COLO829 (cell line): ENCODE results near the gene WASHC1.
"Not testable (repeated sequence)": the region's sequence is repeated elsewhere in the genome, so short reads cannot be mapped to it uniquely, and the experiment has no call there.

Experiments used
- DNase-seq: peaks from one replicate; pipeline ENCODE4 v3.0.0; 2012; ENCODE audit warnings: low spot score

WASHC1 gene, protein sequence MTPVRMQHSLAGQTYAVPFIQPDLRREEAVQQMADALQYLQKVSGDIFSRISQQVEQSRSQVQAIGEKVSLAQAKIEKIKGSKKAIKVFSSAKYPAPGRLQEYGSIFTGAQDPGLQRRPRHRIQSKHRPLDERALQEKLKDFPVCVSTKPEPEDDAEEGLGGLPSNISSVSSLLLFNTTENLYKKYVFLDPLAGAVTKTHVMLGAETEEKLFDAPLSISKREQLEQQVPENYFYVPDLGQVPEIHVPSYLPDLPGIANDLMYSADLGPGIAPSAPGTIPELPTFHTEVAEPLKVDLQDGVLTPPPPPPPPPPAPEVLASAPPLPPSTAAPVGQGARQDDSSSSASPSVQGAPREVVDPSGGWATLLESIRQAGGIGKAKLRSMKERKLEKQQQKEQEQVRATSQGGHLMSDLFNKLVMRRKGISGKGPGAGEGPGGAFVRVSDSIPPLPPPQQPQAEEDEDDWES

GRCh38 chr9:29356-29755 is at the start of gene WASHC1:
WASHC1 (minus strand) TSS chr9:29456; CDS start chr9:24999, 4,457 bp downstream.
- not testable (repeated sequence) for DNase-seq

GRCh38 chr9:78333-78732 is 49.1 kb upstream of the WASHC1 start:
- DNase-seq: not testable (repeated sequence)

DNA sequence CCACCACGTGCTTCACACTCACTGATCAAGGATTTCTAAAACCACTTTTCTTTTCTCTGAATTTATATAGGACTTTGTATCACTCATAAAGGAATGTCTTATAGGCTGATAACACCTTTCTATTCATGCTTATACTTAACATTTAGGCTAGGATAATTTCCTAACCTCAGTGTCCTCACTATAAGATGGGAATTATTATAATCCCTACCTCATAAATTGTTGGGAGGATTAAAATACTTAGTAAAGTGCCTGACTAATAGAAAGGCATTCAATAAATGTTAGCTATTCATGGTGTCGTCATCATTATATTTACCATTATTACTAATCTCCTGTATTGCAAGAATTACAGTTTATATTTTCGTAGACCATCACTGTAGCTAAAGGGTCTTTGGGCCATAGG is 47.1 kb upstream of the WASHC1 start:
- DNase-seq: not testable (repeated sequence)

- not testable (repeated sequence) for DNase-seq
These were observed 44.8 kb upstream of the WASHC1 start for GRCh38 chr9:73900-74525.

DNA sequence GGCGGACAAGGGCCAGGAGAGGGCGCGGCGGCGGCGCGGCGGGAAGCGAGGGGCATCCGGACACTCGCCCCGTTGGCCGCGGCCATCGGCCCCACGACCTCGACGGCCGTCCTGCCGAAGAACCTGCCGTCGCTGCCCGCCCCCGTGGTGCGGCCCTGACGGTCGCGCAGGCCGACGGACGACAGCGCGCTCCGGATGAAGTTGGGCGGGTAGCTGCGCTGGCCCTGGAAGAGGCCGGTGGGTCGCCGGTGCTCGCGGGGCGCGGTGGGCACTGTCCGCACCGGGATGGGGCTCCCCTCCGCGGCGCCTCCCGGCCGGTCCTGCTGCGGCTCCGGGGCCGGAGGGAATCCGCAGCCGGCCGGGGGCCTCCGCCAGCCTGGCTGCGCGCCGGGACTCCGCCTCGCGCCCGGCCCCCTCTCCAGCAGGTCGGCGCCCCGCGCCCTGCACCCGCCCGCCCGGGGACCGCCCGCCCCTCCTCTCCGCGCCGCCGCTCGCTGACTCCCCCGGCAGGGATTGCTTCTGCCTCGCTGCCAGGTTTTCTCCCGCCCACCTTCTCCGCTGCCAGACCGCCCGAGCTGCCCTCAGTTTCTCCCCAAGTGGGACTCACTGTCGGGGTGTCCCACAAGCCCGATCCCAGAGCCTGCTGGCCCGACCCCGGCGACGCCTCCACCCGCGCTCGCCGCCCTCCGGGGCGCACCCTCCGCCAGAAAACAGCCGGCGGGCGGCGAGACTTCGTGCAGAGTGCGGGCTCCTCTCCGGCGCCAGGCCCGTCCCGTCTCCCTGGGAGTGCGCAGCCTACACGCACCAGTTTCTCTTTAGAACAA is 44.0 kb upstream of the WASHC1 start:
- DNase-seq: not testable (repeated sequence)

- DNase-seq: not testable (repeated sequence)
These were observed 33.9 kb upstream of the WASHC1 start for GRCh38 chr9:63031-63629.

DNA sequence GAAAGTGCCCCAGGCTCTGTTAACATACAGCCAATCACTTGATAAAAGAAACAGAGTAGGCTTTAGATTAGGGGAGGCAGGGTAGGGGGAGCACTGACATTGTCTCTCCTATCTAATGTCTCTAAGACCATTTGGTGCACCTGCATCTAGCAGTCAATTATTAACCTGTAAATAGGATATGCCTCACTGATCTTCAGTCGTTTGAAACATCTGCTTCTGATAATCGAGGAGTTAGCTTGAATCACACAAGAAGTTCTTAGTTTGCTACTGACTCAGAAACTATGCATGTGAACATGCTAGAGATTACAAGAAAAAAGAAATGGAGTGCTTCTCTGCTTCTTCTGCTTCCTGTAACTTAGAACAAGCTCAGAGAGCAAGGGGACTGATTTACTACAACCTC is 23.4 kb upstream of the WASHC1 start:
- not testable (repeated sequence) for DNase-seq

DNA sequence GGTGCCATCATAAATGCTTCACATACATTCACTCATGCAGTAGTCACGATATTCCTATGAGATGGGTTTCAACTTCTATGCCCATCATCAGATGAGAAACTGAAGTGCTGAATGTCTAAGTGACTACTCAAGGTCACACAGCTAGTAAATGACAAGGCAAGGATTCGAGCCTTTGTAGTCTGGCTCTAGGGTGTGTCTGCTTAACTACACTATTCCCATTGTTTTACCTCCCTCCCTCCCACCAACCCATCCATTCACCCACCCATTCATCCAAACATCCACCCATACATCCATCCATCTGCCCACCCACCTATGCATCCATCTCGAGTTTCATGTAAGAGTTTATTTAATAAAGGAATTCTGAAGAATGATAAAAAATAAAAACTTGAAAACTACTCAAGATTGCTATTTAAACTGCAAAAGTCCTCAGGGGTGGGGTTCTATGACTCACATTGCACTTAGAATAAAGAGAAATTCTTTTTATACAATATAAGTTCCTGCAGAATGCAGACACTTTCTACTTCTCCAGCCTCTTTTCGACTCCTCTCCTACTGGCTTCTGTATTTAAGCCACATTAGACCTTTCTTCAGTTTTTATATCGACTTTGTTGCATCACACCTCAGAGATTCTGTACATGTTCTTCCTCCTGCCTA is 19.1 kb upstream of the WASHC1 start:
- DNase-seq: not testable (repeated sequence)

DNA sequence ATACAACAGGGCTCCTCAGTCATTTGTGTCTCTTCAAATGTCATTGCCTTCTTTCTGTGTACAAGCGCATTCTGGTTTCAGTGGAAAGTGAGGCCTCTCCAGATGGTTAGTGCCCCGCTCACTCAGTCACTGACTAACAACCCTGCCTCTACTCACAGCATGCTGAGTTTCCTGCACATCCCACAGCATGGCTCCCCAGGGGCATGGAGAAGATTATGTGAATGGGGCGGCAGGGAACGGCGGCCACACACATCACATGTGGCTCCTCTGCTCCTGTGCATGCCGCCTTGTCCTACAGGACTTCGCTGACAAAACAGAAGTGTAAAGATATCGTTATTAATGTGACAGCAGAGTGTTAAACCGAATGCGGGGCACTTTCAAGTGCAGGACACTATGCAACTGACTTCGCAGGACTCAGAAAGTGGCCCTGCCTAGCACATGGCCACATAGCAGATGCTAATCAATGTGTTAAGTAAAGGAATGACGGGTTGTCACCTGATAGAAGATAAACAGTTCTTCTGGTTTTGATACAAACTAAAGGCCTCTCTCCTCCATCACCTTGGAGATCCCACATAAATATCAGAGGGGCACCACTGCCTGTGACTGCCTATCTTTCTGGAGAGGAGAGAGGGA is 17.5 kb upstream of the WASHC1 start:
- DNase-seq: not testable (repeated sequence)

DNA sequence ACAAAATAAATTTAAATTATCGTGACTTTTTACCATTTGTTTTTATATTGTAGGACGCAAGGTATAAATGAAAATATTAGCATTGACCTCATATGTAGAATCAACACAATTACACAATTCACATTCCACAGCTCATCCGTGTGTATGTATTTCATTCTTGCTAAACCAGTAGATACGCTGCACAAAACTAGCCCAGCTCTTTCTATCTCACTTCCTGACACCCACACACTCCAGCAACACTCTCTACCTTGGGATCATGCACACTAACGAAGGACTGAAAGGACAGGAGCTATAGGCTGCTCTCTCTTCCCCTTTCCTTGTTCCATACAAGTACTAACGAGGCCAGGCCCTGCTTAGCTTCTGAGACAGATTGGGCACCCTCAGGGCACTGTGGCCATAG is 16.9 kb upstream of the WASHC1 start:
- not testable (repeated sequence) for DNase-seq

GRCh38 chr9:45180-45878 is 16.1 kb upstream of the WASHC1 start:
- not testable (repeated sequence) for DNase-seq

DNA sequence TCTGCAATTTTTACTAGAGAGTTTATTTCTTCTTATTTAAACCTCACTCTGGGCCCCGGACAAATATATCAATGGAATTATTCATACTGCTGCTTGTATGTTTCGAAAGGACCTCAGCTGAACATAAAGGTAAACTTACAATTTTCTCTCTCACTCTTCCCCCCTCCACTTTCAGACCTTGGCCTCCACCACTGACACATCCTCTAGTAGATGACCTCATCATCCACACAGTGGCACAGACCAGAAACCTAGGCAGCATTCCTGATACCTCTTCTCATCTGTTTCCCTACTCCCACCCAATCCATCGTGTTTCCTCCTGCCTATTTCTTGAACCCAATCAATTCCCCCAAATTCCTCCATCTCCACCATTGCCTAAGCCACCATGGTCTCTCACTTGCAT is 15.2 kb upstream of the WASHC1 start:
- not testable (repeated sequence) for DNase-seq

DNA sequence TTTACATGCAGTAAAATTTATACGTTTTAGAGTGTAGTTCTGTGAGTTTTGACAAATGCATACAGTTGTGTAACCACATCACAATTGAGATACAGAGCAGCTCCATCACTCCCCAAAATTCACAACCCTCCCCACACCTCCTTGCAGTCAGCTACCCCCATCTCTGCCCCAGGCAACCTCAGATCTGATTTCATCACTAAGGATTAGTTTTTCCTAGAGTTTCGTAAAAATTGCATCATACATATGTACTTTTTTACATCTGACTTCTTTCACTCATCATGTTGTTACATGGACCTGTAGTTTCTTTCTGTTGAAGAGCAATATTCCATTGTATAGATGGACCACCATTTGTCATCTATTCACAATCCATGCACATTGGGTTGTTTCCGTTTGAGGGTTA is 14.4 kb upstream of the WASHC1 start:
- DNase-seq: not testable (repeated sequence)

- DNase-seq: not testable (repeated sequence)
These were observed 13.9 kb upstream of the WASHC1 start for GRCh38 chr9:43116-43515.

DNA sequence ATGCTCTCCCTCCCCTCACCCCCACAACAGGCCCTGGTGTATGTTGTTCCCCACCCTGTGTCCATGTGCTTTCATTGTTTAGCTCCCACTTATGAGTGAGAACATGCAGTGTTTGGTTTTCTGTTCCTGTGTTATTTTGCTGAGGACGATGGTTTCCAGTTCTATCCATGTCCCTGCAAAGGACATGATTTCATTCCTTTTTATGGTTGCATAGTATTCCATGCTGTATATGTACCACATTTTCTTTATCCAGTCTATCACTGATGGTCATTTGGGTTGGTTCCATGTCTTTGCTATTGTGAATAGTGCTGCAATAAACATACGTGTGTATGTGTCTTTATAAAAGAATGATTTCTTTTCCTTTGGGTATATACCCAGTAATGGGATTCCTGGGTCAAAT is 12.6 kb upstream of the WASHC1 start:
- DNase-seq: not testable (repeated sequence)

DNA sequence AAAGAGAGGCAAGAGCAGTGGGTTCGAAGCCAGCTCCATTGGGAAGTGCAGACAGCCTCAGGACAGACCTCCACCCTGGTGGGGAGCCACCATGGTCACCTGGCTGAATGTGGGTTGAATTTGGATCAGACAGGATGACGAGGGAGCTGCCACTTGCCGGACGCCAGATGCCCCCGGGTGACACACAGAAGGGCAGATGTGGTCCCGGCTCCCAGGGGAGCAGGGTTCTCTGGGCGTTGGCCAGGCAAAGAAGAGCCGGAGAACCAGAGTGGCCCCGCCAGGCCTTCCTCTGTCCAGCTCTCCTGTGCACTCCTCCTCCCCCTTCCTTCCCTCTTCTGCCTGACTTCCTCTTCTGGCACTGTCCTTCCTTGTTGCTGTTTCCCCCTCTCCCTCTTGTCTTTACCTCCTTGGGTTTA is 12.0 kb upstream of the WASHC1 start:
- not testable (repeated sequence) for DNase-seq

DNA sequence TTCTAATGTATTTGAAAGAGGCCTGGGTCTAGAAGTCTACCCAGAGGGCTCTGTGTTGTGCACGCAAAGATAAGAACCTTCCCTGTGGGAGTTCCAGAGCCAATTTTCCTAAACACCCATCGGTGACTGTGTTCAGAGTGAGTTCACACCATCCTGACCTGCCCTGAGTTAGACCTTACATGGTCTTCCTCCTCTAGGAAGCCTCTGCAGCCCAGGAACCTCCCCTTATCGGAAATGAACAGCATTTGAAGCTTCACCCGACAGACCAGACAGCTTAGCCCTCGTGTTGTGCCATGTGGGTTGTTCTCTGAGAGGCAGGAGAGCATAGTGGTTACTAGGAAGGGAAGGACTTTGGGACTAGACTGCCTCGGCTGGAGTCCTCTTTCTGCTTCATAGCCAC is 3.1 kb upstream of the WASHC1 start:
- DNase-seq: not testable (repeated sequence)

DNA sequence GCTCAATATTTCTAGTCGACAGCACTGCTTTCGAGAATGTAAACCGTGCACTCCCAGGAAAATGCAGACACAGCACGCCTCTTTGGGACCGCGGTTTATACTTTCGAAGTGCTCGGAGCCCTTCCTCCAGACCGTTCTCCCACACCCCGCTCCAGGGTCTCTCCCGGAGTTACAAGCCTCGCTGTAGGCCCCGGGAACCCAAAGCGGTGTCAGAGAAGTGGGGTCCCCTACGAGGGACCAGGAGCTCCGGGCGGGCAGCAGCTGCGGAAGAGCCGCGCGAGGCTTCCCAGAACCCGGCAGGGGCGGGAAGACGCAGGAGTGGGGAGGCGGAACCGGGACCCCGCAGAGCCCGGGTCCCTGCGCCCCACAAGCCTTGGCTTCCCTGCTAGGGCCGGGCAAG is 481 bp downstream of the WASHC1 start:
- DNase-seq: not testable (repeated sequence)

DNA sequence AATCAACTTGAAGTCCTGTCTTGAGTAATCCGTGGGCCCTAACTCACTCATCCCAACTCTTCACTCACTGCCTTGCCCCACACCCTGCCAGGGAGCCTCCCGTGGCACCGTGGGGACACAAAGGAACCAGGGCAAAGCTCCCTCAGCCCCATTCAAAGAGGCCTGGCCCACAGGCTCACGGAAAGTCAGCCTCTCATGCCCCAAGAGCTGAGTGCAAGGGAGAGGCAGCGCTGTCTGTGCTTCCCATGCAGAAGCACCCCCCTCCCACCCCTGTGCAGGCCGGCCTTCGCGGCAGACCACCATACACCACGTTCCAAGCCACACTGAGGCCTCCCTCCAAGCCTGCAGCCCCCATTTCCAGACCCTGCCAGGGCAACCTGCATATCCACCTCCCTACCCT is 7.6 kb downstream of the WASHC1 start:
- DNase-seq: not testable (repeated sequence)

GRCh38 chr9:16875-17274 is 12.4 kb downstream of the WASHC1 start:
- DNase-seq: not testable (repeated sequence)
